ENCODE measurements around the gene UAP1L1.

GRCh38 chr9:137034039-137034708 is 43.1 kb upstream of the UAP1L1 start:
- TF ChIP-seq CTCF (IDR thresholded peaks at IDR 0.05; ENCODE audit: low read depth, low read length), result no peak
- TF ChIP-seq MYC (IDR thresholded peaks at IDR 0.05; ENCODE audit: low read depth, low read length), result peak; percentile 25; the same call in 1 of the 2 replicates

Data from NB4 (cell line).